HEK293 (cell line): ENCODE measurements around the gene SMIM22.

Experiments
- CTCF ChIA-PET: fragments of 350-600 bp; formaldehyde crosslinking; extraction: SDS; loops from one replicate; lab custom pipeline; 2021; ENCODE audit warnings: antibody characterized with exemption; lab: Yijun Ruan, JAX
- POLR2A ChIA-PET: fragments of 300-600 bp; formaldehyde crosslinking; extraction: SDS; loops from one replicate; lab custom pipeline; 2020; ENCODE audit warnings: antibody characterized with exemption, inconsistent platforms; lab: Yijun Ruan, JAX
- H3K27ac ChIP-seq: fragments of 200-500 bp; sonication (Bioruptor generic); 2 replicates; pipeline ENCODE4 v1.5.1; 2014; ENCODE audit warnings: low read depth, low read length, control low read depth, inconsistent platforms; ENCODE audit errors: extremely low read depth
- H3K36me3 ChIP-seq, 2 experiments: fragments of 200-500 bp in 1 of 2; sonication (Bioruptor generic) in 1 of 2; 1 replicate in 1 of 2; 2 replicates in 1 of 2; pipeline ENCODE4 v1.5.1; 2014 to 2017; ENCODE audit warnings: inconsistent platforms in 2 of 2, low read length in 2 of 2; ENCODE audit not compliant: control insufficient read depth in 2 of 2, insufficient read depth in 1 of 2
- H3K4me1 ChIP-seq: fragments of 200-500 bp; sonication (Bioruptor generic); 2 replicates; pipeline ENCODE4 v1.5.1; 2014; ENCODE audit warnings: mild to moderate bottlenecking, low read length, inconsistent platforms; ENCODE audit not compliant: control insufficient read depth, insufficient read depth
- H3K4me3 ChIP-seq: 2 replicates; pipeline ENCODE4 v1.5.1; 2011; ENCODE audit warnings: low read depth, mild to moderate bottlenecking, control low read depth, low read length, moderate library complexity
- H3K9me3 ChIP-seq: fragments of 200-500 bp; sonication (Bioruptor generic); 2 replicates; pipeline ENCODE4 v1.5.1; 2014; ENCODE audit warnings: low read depth, low read length, inconsistent platforms; ENCODE audit not compliant: control insufficient read depth, insufficient read depth
- KLF16 ChIP-seq: fragments of 450-650 bp; formaldehyde crosslinking; IDR thresholded peaks from 2 replicates; pipeline ENCODE4 v1.5.1; 2017; ENCODE audit warnings: missing biosample characterization, missing genetic modification characterization
- KLF7 ChIP-seq: fragments of 450-650 bp; formaldehyde crosslinking; IDR thresholded peaks from 2 replicates; pipeline ENCODE4 v1.5.1; 2016; ENCODE audit warnings: missing biosample characterization, missing genetic modification characterization, borderline replicate concordance
- OSR2 ChIP-seq: fragments of 450-650 bp; formaldehyde crosslinking; IDR thresholded peaks from 2 replicates; pipeline ENCODE4 v1.5.1; 2016; ENCODE audit warnings: missing biosample characterization, missing genetic modification characterization
- OVOL3 ChIP-seq: fragments of 450-650 bp; formaldehyde crosslinking; IDR thresholded peaks from 2 replicates; pipeline ENCODE4 v1.5.1; 2016; ENCODE audit warnings: missing biosample characterization, missing genetic modification characterization
- SP3 ChIP-seq: fragments of 450-650 bp; formaldehyde crosslinking; IDR thresholded peaks from 2 replicates; pipeline ENCODE4 v1.5.1; 2016; ENCODE audit warnings: missing biosample characterization, missing genetic modification characterization
- YY1 ChIP-seq: fragments of 450-650 bp; formaldehyde crosslinking; IDR thresholded peaks from 2 replicates; pipeline ENCODE4 v1.5.1; 2018; ENCODE audit warnings: missing biosample characterization, missing genetic modification characterization
- ZBTB7A ChIP-seq: fragments of 450-650 bp; formaldehyde crosslinking; IDR thresholded peaks from 2 replicates; pipeline ENCODE4 v1.5.1; 2016; ENCODE audit warnings: low read depth, missing biosample characterization, missing genetic modification characterization
- ZBTB8A ChIP-seq: fragments of 450-650 bp; formaldehyde crosslinking; IDR thresholded peaks from 2 replicates; pipeline ENCODE4 v1.5.1; 2016; ENCODE audit warnings: missing biosample characterization, missing genetic modification characterization
- ZNF146 ChIP-seq: fragments of 450-650 bp; formaldehyde crosslinking; IDR thresholded peaks from 2 replicates; pipeline ENCODE4 v1.5.1; 2016; ENCODE audit warnings: missing biosample characterization, missing genetic modification characterization
- ZNF211 ChIP-seq: fragments of 450-650 bp; formaldehyde crosslinking; IDR thresholded peaks from 2 replicates; pipeline ENCODE4 v1.5.1; 2016; ENCODE audit warnings: low read depth, missing biosample characterization, missing genetic modification characterization
- ZNF248 ChIP-seq: fragments of 450-650 bp; formaldehyde crosslinking; IDR thresholded peaks from 2 replicates; pipeline ENCODE4 v1.5.1; 2017; ENCODE audit warnings: missing biosample characterization, missing genetic modification characterization
- ZNF341 ChIP-seq: fragments of 450-650 bp; formaldehyde crosslinking; IDR thresholded peaks from 2 replicates; pipeline ENCODE4; 2016; ENCODE audit warnings: low read depth, missing biosample characterization, missing genetic modification characterization
- ZNF366 ChIP-seq: fragments of 450-650 bp; formaldehyde crosslinking; conservative IDR thresholded peaks from 2 replicates; pipeline ENCODE4 v1.5.1; 2016; ENCODE audit warnings: missing biosample characterization, missing genetic modification characterization
- ZNF426 ChIP-seq: fragments of 450-650 bp; formaldehyde crosslinking; IDR thresholded peaks from 2 replicates; pipeline ENCODE4 v1.5.1; 2017; ENCODE audit warnings: missing biosample characterization, missing genetic modification characterization, mild to moderate bottlenecking, inconsistent platforms, moderate library complexity
- ZNF561 ChIP-seq: fragments of 450-650 bp; IDR thresholded peaks from 2 replicates; pipeline ENCODE4 v1.5.1; 2018; ENCODE audit warnings: missing biosample characterization, missing genetic modification characterization, borderline replicate concordance
- ZNF701 ChIP-seq: fragments of 450-650 bp; formaldehyde crosslinking; IDR thresholded peaks from 2 replicates; pipeline ENCODE4 v1.5.1; 2016; ENCODE audit warnings: missing biosample characterization, missing genetic modification characterization
- ZNF747 ChIP-seq: fragments of 450-650 bp; formaldehyde crosslinking; IDR thresholded peaks from 2 replicates; pipeline ENCODE4 v1.5.1; 2016; ENCODE audit warnings: missing biosample characterization, missing genetic modification characterization
- ZSCAN16 ChIP-seq: fragments of 450-650 bp; formaldehyde crosslinking; IDR thresholded peaks from 2 replicates; pipeline ENCODE4 v1.5.1; 2016; ENCODE audit warnings: missing biosample characterization, missing genetic modification characterization
- TF ChIP-seq, protein P1 (sequence below): fragments of 450-650 bp; formaldehyde crosslinking; IDR thresholded peaks from 2 replicates; pipeline ENCODE4 v1.5.1; 2016; ENCODE audit warnings: missing biosample characterization, missing genetic modification characterization, borderline replicate concordance
- TF ChIP-seq, protein P2 (sequence below): fragments of 450-650 bp; formaldehyde crosslinking; IDR thresholded peaks from 2 replicates; pipeline ENCODE4 v1.5.1; 2016; ENCODE audit warnings: missing biosample characterization, missing genetic modification characterization
- TF ChIP-seq, protein P3 (sequence below): fragments of 450-650 bp; formaldehyde crosslinking; IDR thresholded peaks from 2 replicates; pipeline ENCODE4 v1.5.1; 2017; ENCODE audit warnings: missing biosample characterization, mild to moderate bottlenecking, missing genetic modification characterization, moderate library complexity
- TF ChIP-seq, protein P4 (sequence below): fragments of 450-650 bp; formaldehyde crosslinking; conservative IDR thresholded peaks from 2 replicates; pipeline ENCODE4 v1.5.1; 2016; ENCODE audit warnings: low read depth, missing biosample characterization, missing genetic modification characterization

SMIM22 gene

DNA sequence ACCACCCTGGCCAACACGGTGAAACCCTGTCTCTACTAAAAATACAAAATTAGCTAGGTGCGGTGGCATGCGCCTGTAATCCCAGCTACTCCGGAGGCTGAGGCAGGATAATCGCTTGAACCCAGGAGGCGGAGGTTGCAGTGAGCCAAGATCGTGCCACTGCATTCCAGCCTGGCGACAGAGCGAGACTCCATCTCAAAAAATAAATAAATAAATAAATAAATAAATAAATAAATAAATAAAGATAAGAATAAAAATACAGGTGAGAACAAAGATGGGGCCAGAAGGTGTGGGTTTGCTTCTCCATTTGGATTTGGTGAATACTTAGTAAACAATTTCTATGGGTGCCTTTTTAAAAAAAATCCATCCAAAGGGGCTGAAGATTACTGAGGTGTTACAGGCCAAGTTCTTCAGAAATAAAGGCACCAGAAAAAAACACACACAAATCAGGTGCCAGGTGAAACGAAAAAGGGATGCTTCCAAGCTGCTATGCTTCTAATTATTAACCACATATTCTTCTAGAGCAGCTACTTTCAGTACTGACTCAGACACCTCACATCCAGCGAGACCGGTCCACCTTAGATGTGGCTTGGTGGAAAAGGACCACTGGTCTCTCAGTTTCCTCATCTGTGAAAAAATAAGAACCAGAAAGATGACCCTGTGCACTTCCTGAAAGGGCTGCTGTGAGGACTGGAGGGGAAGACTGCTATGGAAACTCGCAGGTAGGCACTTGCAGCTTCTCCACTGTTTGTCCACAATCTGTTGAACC, 42.7 kb downstream of the SMIM22 start (continued):
- no peak for TF ChIP-seq KLF7

DNA sequence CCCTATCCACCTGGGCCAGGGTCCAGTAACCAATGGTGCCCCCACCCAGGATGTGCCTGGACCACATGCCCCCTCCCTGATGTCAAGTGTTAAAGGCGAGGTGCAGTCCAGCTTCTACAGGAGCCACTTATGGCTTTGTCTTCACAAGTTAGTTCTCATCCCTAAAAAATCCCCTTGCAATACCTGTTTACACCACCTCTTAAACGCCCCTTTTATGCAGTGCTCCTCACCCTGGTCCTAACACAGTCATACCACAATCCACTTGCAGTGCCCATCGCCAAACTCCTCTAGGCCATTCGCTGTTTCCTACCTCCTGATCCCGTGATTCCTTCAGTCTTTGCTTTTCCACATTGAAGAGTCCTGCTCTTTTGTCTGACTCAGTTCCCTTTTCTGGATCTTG, 44.8 kb downstream of the SMIM22 start:
- TF ChIP-seq ZNF341 (tag by site-specific recombination): no peak
- no peak for TF ChIP-seq ZNF701 (tag by site-specific recombination)
- TF ChIP-seq ZBTB7A (tag by site-specific recombination): no peak
- no peak for TF ChIP-seq ZNF561 (tag by site-specific recombination)
- TF ChIP-seq, protein P1, sequence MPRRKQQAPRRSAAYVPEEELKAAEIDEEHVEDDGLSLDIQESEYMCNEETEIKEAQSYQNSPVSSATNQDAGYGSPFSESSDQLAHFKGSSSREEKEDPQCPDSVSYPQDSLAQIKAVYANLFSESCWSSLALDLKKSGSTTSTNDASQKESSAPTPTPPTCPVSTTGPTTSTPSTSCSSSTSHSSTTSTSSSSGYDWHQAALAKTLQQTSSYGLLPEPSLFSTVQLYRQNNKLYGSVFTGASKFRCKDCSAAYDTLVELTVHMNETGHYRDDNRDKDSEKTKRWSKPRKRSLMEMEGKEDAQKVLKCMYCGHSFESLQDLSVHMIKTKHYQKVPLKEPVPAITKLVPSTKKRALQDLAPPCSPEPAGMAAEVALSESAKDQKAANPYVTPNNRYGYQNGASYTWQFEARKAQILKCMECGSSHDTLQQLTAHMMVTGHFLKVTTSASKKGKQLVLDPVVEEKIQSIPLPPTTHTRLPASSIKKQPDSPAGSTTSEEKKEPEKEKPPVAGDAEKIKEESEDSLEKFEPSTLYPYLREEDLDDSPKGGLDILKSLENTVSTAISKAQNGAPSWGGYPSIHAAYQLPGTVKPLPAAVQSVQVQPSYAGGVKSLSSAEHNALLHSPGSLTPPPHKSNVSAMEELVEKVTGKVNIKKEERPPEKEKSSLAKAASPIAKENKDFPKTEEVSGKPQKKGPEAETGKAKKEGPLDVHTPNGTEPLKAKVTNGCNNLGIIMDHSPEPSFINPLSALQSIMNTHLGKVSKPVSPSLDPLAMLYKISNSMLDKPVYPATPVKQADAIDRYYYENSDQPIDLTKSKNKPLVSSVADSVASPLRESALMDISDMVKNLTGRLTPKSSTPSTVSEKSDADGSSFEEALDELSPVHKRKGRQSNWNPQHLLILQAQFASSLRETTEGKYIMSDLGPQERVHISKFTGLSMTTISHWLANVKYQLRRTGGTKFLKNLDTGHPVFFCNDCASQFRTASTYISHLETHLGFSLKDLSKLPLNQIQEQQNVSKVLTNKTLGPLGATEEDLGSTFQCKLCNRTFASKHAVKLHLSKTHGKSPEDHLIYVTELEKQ: no peak
- no peak for TF ChIP-seq ZNF426 (tag by site-specific recombination)
- TF ChIP-seq, protein P2, sequence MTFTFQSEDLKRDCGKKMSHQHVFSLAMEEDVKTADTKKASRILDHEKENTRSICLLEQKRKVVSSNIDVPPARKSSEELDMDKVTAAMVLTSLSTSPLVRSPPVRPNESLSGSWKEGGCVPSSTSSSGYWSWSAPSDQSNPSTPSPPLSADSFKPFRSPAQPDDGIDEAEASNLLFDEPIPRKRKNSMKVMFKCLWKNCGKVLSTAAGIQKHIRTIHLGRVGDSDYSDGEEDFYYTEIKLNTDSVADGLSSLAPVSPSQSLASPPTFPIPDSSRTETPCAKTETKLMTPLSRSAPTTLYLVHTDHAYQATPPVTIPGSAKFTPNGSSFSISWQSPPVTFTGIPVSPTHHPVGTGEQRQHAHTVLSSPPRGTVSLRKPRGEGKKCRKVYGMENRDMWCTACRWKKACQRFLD (tag by site-specific recombination): no peak
- TF ChIP-seq ZNF747: no peak
- TF ChIP-seq OSR2 (tag by site-specific recombination): no peak
- TF ChIP-seq ZBTB8A: no peak
- ChIA-PET CTCF (no interaction called here), POLR2A (no interaction called here)
- H3K4me3 ChIP-seq: no peak overlapping the region
- no peaks in the 10 kb centered on the region for H3K4me1 ChIP-seq
- H3K36me3 ChIP-seq: peaks cover 47 to 93% of the 10 kb centered on the region in 2 experiments
- H3K9me3 ChIP-seq: no peaks in the 10 kb centered on the region
- H3K27ac ChIP-seq: no peak overlapping the region

DNA sequence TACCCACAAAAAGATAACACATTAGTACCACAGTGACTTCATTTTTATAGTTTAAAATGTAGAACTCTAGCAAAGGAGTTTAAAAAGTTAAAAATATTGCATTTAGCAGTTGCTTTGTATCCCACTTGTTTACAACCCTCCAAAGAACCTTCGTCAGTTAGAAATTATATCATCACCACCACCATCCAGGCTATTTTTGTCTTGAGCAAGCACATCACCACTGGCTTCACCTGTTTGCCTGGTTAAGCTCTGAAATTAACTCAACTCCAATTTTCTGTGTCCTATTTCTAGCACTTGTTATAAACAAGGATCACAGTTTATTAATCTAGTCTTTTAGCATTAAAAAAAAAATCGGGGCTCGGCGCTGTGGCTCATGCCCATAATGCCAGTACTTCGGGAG, 45.8 kb downstream of the SMIM22 start:
- Histone ChIP-seq H3K9me3 (no peaks in the 10 kb centered on the region), H3K27ac (no peak overlapping the region), H3K4me3 (no peak overlapping the region), H3K4me1 (no peaks in the 10 kb centered on the region), H3K36me3 (peaks cover 44 to 90% of the 10 kb centered on the region in 2 experiments)
- CTCF ChIA-PET: interaction anchor here (0.7 kb wide), 1 partner anchor 94 kb away, joined by 3 read pairs; no protein-coding TSS in a partner anchor
- POLR2A ChIA-PET: interaction anchor here (0.5 to 1.1 kb wide), 2 partner anchors 16 to 204 kb away, joined by 4 to 5 read pairs; no protein-coding TSS in a partner anchor
- TF ChIP-seq ZNF366 (tag by site-specific recombination) (no peak), ZNF211 (tag by site-specific recombination) (no peak), ZNF701 (tag by site-specific recombination) (no peak), SP3 (no peak), YY1 (tag by site-specific recombination) (no peak), ZNF248 (tag by site-specific recombination) (no peak), KLF16 (tag by site-specific recombination) (no peak), ZSCAN16 (no peak), ZNF747 (no peak), ZNF146 (tag by site-specific recombination) (no peak), OVOL3 (tag by site-specific recombination) (no peak)
- TF ChIP-seq, protein P3, sequence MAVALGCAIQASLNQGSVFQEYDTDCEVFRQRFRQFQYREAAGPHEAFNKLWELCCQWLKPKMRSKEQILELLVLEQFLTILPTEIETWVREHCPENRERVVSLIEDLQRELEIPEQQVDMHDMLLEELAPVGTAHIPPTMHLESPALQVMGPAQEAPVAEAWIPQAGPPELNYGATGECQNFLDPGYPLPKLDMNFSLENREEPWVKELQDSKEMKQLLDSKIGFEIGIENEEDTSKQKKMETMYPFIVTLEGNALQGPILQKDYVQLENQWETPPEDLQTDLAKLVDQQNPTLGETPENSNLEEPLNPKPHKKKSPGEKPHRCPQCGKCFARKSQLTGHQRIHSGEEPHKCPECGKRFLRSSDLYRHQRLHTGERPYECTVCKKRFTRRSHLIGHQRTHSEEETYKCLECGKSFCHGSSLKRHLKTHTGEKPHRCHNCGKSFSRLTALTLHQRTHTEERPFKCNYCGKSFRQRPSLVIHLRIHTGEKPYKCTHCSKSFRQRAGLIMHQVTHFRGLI: no peak
- TF ChIP-seq, protein P4, sequence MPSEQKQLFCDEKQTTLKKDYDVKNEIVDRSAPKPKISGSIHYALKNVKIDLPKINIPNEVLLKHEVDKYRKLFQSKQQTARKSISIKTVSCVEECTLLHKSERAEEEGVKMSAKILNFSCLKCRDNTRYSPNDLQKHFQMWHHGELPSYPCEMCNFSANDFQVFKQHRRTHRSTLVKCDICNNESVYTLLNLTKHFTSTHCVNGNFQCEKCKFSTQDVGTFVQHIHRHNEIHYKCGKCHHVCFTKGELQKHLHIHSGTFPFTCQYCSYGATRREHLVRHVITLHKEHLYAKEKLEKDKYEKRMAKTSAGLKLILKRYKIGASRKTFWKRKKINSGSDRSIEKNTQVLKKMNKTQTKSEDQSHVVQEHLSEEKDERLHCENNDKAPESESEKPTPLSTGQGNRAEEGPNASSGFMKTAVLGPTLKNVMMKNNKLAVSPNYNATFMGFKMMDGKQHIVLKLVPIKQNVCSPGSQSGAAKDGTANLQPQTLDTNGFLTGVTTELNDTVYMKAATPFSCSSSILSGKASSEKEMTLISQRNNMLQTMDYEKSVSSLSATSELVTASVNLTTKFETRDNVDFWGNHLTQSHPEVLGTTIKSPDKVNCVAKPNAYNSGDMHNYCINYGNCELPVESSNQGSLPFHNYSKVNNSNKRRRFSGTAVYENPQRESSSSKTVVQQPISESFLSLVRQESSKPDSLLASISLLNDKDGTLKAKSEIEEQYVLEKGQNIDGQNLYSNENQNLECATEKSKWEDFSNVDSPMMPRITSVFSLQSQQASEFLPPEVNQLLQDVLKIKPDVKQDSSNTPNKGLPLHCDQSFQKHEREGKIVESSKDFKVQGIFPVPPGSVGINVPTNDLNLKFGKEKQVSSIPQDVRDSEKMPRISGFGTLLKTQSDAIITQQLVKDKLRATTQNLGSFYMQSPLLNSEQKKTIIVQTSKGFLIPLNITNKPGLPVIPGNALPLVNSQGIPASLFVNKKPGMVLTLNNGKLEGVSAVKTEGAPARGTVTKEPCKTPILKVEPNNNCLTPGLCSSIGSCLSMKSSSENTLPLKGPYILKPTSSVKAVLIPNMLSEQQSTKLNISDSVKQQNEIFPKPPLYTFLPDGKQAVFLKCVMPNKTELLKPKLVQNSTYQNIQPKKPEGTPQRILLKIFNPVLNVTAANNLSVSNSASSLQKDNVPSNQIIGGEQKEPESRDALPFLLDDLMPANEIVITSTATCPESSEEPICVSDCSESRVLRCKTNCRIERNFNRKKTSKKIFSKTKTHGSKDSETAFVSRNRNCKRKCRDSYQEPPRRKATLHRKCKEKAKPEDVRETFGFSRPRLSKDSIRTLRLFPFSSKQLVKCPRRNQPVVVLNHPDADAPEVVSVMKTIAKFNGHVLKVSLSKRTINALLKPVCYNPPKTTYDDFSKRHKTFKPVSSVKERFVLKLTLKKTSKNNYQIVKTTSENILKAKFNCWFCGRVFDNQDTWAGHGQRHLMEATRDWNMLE (tag by site-specific recombination): no peak
